HG02885 (cell line): ENCODE data around the gene THADA.

Source experiments
- ATAC-seq: cut with Tn5 transposase; IDR thresholded peaks from one replicate; pipeline ENCODE4 v1.9.1; 2021; ENCODE audit warnings: mild to moderate bottlenecking; ENCODE audit not compliant: unreplicated experiment, poor library complexity

The THADA gene

DNA sequence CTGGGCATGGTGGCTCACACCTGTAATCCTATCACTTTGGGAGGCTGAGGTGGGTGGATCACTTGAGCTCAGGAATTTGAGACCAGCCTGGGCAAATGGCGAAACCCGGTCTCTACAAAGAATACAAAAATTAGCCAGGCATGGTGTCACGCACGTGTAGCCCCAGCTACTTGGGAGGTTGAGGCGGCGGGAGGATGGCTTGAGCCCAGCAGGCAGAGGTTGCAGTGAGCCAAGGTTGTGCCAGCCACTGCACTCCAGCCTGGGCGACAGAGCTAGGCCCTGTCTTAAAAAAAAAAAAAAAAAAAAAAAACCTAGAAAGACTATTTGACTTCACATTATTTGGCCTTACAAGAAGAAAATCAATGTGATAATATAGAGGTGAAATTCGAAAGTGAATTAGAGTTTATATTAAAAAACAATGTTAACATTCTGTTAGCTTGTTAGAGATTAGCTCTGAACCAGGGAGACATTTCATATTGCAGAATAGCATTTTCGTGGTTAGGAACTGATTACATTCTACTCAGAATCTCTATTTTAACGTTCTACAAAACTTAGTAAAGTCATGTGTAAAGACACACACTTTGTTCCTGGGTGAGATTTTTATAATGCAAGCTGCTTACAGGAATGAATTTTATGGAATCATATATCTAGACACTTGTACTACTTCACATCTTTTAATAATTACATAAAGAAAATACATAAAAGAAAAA, 120.5 kb downstream of the THADA start:
- no peak for ATAC-seq

GRCh38 chr2:43474273-43474672, 121.6 kb downstream of the THADA start:
- ATAC-seq, result no peak

DNA sequence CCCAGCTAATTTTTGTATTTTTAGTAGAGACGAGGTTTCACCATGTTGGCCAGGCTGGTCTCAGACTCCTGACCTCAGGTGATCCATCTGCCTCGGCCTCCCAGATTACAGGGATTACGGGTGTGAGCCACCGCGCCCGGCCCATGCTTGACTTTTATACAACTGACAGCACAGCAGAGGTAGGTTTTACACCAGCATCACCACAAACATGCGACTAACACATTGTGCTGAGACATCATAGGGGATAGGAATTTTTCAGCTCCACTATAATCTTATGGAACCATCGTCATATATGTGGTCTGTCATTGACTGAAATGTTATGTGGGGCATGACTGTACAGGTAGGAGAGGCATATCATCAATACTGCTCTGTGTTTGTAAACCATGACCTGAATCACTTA, 122.1 kb downstream of the THADA start:
- no peak for ATAC-seq

- no peak for ATAC-seq
Observed at GRCh38 chr2:43472527-43473194, 123.2 kb downstream of the THADA start.

DNA sequence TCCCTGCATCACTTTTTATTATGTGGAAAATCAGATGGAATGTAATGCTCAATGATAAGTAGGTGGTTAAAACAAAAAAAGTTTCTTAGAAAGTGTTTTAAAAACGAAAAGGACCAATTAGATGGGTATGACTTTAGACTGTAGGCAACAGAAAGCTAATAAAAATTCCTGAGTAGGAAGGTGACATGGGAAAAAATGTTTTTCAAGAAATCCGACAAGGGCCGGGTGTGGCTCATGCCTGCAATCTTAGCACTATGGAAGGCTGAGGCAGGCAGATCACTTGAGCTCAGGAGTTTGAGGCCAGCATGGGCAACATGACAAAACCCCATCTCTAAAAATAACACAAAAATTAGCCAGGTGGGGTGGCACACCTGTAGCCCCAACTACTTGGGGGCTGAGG, 126.1 kb downstream of the THADA start:
- no peak for ATAC-seq

DNA sequence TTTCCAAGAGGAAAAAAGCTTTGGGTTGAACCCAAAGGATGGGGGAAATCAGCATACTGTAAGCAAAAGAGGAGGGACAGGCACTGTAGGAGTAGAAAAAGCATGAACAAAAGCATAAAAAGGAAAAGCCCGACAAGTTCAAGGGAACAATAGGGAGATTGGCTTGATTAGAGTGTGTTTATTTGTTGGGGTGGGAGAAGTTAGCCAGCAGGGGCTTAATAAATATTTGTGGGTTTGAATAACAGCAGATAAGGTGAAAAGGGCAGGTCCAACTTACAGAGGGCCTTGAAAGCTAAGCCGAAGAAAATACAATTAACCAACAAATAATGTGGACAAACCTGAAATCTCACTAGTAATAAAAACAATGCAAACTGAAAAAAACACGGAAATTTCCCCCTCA, 126.7 kb downstream of the THADA start:
- no peak for ATAC-seq

GRCh38 chr2:43467891-43468290, 127.9 kb downstream of the THADA start:
- ATAC-seq, result no peak

DNA sequence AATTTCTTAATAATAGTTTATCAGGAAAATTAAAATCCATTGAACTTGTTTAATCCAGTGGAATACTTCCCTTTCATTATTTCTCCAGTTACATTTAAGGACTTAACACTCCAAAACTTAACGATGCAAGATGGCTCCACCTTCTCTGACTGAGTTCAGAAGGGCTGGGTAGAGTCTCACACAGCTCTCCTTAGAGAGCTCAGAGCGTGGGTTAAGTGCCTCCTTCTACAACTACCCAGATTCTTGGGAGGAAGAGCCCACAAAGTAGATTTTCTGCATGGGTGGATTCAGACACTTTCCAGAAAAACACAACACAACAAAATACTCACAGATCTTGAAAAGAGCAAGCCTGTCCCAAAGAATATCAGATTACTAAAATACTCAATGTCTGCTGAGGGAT, 130.6 kb downstream of the THADA start:
- ATAC-seq, result no peak

- ATAC-seq, result no peak
Observed at GRCh38 chr2:43464590-43464989, 131.2 kb downstream of the THADA start.

DNA sequence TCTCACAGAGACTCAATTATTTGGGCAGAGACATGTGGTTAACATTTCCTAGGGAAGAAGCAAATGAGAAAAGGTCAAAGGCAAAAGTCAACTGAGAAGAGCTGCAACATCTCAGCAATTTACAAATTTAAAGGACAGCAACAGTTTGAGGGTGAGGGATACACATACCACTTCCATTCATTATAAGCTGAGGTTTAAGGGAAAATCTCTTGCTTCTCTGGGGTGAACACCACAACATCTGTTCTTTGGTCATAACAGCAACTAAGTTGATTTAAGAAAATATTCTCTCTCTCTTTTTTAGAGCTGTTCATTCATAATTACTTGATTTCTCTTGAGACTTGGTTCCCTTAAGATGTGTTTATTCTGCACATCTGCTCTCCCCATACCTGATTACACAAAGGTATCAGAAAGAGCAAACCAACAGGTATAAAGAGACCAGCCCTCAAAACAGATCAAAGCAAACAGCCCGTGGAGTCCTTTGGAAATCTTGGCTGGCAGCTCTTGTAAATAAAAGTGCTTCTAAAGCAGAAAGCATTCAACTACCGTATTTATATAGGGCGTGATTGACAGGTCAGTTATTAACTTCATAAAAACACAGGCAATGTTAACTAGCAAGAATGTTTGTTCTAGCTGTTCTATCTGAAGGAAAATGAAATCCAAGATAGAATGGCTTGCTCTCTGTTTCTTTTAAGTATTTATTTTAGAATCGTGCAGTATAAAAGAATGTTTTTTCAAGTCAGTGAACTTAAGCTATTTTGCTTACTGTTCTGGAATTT, 132.8 kb downstream of the THADA start:
- ATAC-seq, result no peak

- ATAC-seq, result peak; percentile 93
Observed at GRCh38 chr2:43461453-43462073, 134.3 kb downstream of the THADA start.

- ATAC-seq, result no peak
Observed at GRCh38 chr2:43460611-43461365, 135.1 kb downstream of the THADA start.

DNA sequence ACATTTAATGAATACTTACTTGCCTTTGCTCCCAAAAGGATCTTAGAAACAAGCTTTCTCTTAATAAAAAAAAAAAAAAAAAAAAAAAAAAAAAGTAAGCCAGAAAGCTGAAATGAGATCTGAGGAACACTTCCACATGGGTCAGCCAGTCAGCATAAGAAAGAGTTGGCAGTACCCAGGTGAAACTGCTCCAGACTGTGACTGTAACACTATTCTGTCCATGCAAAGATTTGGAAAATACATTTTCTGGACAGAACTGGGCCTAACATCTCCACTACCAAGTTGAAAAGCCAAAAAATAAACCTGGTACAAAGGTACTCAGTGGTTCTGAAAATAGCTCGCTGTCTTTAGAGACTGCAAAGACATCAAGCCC, 135.7 kb downstream of the THADA start:
- no peak for ATAC-seq

DNA sequence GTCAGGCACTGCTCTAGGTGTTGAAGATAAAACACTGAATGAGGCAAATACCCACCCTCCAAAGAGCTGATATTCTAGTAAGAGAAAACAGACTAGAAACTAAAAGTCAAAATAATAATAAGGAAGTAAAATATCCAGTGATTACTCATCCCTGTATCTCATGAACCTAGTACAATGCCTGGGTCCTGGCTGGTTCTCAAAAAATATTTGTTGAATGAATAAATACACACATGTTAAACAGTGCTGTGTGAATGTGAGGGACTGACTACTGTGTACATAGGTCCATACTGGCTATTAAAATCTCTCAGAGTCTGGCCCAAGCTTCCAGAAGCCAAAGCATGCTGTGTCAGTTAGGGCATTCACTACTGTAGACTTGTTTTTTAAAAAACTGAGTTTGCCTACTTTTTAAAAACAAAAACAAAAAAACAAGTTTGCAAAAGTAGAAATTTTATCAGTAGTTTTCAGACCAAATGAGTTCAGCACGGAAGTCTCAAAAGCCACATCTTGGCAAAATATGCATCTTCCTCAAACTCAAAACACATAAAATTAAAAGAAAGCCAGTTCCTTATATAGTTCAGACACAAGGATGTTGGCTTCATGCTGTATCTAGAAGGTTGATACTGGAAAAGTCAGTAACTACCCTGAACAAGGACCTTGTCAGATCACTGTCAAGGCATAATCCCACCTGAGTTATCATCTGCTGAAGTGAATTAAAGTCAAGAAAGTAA, 136.2 kb downstream of the THADA start:
- no peak for ATAC-seq

- no peak for ATAC-seq
Observed at GRCh38 chr2:43458014-43458628, 137.7 kb downstream of the THADA start.

DNA sequence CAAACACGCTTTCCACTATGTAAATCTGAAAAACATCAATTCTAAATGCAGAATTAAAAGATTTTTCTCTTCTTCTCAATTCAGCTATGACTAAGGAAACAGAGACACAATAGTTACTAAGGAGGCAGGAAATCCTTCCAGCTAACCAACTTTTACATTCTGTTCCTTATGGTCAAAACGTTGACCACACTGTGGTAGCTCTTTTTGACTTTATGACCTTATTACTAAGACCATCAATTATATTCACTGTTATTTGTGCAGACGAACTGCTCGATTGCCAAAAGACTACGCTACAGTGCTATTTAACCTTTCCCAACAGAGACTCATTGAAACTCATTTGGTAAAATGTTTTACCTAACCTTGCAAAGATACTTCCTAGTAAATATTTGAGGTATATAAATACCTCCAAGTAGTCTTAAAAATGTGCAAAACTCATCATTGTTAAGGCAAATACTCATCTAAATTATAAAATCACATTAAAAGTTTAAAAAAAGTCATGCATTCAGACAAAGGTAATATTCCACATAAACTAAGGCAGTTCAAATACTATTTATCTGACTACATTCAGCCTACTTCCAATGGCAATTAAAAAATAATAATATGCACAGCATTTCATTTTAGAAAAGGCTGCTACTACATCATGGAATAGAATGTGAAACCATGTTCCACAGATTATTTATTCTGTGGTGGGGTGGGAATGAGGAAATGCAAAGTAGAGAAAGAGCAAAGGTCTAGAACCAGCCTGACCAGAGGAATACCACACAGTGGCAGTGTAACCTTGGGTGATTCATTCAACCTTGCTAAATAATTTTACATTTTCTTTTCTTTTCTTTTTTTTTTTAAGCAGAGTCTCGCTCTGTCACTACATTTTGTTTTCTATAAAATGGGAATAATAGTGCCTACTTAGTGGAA, 139.9 kb downstream of the THADA start:
- peak; percentile 53 for ATAC-seq

GRCh38 chr2:43455296-43455695, 140.5 kb downstream of the THADA start:
- no peak for ATAC-seq

DNA sequence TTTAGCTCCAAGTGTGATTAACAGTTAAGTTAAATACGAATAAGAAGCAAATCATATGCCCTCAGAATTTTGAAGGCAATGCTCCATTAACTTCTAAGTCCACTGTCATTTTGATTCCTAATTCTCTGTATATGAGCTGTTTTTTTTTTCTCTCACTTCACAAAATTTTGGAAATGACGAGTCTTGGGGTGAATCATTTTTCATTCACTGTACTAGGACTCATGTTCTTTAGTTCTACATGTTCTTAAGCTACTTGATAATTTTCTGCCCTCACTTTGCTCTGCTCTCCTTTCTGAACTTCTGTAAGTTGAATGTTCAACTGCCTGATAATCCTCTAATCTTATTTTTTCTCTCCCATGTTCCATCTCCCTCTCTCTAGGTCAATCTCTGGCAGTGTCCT, 141.0 kb downstream of the THADA start:
- no peak for ATAC-seq
